ENCODE measurements around the gene TIMP2.

GRCh38 chr17:78884876-78885667, 40.1 kb downstream of the TIMP2 start:
- TF ChIP-seq, protein P1, sequence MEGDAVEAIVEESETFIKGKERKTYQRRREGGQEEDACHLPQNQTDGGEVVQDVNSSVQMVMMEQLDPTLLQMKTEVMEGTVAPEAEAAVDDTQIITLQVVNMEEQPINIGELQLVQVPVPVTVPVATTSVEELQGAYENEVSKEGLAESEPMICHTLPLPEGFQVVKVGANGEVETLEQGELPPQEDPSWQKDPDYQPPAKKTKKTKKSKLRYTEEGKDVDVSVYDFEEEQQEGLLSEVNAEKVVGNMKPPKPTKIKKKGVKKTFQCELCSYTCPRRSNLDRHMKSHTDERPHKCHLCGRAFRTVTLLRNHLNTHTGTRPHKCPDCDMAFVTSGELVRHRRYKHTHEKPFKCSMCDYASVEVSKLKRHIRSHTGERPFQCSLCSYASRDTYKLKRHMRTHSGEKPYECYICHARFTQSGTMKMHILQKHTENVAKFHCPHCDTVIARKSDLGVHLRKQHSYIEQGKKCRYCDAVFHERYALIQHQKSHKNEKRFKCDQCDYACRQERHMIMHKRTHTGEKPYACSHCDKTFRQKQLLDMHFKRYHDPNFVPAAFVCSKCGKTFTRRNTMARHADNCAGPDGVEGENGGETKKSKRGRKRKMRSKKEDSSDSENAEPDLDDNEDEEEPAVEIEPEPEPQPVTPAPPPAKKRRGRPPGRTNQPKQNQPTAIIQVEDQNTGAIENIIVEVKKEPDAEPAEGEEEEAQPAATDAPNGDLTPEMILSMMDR (conservative IDR thresholded peaks at IDR 0.05; ENCODE audit: low read depth, low read length): no peak
- TF ChIP-seq POLR2A (IDR thresholded peaks at IDR 0.05; ENCODE audit: low read depth, low read length) (no peak), FOS (IDR thresholded peaks at IDR 0.05; ENCODE audit: low read depth, low read length) (no peak), RAD21 (IDR thresholded peaks at IDR 0.05; ENCODE audit: low read length) (no peak), MAFK (IDR thresholded peaks at IDR 0.05; ENCODE audit: low read depth, low read length) (0 out of 2 replicates have a peak, but pooled peaks have one; percentile 30), RFX5 (IDR thresholded peaks at IDR 0.05; ENCODE audit: low read depth, low read length) (no peak), RCOR1 (IDR thresholded peaks at IDR 0.05; ENCODE audit: insufficient replicate concordance, low read length) (no peak), BHLHE40 (IDR thresholded peaks at IDR 0.05; ENCODE audit: low read depth, low read length) (no peak), ELK1 (IDR thresholded peaks at IDR 0.05; ENCODE audit: borderline replicate concordance, low read depth, low read length) (no peak), SMC3 (IDR thresholded peaks at IDR 0.05; ENCODE audit: low read depth, low read length) (no peak), MXI1 (IDR thresholded peaks at IDR 0.05; ENCODE audit: borderline replicate concordance, low read depth, low read length) (no peak), CEBPB (IDR thresholded peaks at IDR 0.05; ENCODE audit: low read depth, low read length) (no peak)
